NCI-H2081 treated with DMSO at 0.1 percent for 48 hours (cell line): ENCODE results near the gene STX1A.
"Not testable (repeated sequence)": the region's sequence is repeated elsewhere in the genome, so short reads cannot be mapped to it uniquely, and the experiment has no call there.

Experiments used
- DNase-seq: peaks from one replicate; lab custom pipeline; 2025; lab: John Stamatoyannopoulos, UW

Gene STX1A

DNA sequence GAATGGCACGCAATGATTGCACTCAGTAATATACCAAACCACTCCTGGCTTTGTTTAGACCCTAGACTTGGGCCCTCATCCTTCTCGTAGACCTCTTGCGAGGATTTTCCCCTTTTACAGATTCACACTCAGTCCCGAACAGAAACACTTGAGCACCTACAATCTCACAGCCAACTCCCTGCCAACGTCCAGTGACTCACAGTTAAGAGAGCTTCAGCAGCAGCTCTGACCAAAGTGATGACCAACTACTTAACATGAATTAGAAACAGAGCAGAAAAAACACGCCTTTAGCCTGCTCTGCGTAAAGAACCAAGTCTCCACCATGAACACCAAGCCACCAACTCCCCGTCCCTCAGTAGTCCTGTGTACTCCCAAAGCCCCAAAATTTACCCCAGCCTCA lies 38.4 kb downstream of the STX1A start:
- no peak for DNase-seq

DNA sequence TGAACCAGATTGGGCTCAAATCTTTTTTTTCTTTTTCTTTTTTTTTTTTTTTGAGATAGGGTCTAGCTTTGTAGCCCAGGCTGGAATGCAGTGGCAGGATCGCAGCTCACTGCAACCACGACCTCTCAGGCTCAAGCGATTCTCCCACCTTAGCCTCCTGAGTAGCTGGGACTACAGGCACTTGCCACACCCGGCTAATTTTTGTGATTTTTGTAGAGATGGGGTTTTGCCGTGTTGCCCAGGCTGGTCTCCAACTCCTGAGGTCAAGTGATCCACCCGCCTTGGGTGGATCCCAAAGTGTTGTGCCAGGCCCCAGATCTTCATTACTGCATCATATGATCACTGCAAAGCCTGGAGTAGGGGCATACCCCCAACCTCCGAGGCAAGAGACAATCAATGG lies 39.0 kb downstream of the STX1A start:
- DNase-seq = no peak

GRCh38 chr7:73679709-73680108 lies 39.8 kb downstream of the STX1A start:
- no peak for DNase-seq

GRCh38 chr7:73678862-73679261 lies 40.6 kb downstream of the STX1A start:
- DNase-seq = no peak

DNA sequence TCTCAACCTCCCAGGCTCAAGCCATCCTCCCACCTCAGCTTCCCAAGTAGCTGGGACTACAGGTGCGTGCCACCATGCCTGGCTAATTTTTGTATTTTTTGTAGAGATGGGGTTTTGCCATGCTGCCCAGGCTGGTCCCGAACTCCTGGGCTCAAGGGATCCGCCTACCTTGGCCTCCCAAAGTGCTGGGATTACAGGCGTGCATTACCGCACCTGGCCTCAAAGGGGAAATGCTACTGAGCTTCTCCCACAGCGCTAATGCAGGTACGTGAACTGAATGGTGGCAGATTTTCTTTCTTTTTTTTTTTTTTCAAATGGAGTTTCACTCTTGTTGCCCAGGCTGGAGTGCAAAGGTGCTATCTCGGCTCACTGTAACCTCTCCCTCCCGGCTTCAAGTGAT lies 43.4 kb downstream of the STX1A start:
- not testable (repeated sequence) for DNase-seq

- no peak for DNase-seq
These were observed 44.9 kb downstream of the STX1A start for GRCh38 chr7:73674468-73675124.

DNA sequence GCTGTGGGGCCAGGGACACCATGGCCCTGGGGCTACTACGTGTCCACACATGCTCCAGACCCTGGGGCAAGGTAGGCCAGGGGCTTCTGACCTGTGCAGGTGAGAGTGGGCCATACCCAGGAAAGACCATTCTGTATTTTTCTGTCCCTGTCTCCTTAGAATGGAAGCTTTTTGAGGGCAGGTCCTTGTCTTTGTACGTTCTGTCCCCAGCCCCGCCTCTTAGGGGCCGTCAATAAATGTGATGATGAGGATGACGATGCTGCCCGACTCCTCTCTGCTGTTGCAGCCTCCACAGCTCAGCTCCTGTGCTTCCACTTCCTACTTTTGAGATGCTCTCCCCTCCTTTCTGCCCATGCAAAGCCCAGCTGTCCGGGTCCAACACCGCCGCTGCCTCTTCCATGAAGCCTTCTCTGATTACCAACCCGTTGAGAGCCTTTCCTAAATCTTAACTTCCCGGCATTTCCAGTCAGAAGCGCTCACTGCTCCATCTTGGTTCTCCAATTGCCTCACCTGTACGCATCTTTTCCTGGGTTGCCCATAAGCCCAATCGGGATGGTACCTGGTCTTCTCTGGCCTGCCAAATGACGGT lies 47.5 kb downstream of the STX1A start:
- no peak for DNase-seq

DNA sequence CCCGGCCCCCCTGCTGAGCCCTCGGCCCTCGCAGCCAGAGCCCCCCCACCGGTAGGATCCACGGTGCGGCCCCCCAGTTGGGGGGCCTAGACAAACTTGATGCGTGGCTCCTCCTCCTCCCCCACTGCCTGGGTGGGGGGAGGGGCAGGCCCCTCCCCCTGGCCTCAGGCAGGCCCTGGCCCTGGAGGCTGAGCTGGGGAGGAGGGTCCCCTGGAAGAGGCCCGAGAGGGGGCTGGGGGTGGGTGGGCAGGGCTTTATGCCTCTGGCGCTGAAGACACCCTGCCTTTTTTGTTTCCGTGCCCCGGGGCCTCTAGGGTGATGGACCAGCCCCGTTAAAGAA lies 48.2 kb downstream of the STX1A start:
- no peak for DNase-seq

GRCh38 chr7:73669858-73670385 lies 49.5 kb downstream of the STX1A start:
- DNase-seq = no peak

DNA sequence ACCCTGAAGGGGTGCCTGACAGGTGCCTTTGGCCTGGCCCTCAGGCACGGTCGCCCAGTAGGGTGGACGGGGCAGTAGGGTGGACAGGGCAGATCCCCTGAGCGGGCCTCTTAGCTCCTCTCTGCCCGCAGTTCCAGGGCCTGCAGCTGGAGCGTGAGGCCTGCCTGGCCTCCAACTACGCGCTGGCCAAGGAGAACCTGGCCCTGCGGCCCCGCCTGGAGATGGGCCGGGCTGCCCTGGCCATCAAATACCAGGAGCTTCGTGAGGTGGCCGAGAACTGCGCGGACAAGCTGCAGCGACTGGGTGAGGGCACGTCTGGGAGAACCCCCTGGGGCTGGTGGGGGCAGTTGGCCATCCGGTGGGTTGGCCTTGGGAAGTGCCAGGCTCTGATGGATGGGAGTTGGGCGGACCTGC lies 50.2 kb downstream of the STX1A start:
- no peak for DNase-seq

DNA sequence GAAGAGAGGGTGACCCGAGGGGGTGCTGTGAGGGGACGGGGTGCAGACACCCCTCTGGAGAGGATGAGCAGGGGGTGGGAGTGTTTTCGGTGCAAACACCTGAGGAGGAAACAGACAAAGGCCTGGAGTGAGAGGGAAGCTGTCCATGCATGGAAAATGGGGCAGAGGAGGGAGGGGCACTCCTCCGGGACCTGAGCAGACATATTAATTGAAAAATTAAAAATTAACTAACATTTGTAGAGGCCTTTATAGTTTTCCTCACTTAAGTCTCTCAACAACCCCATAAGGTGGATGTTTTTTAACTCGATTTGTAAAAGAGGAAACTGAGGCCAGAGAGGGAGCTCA lies 50.6 kb downstream of the STX1A start:
- no peak for DNase-seq

GRCh38 chr7:73668103-73668885 lies 51.2 kb downstream of the STX1A start:
- DNase-seq = no peak

DNA sequence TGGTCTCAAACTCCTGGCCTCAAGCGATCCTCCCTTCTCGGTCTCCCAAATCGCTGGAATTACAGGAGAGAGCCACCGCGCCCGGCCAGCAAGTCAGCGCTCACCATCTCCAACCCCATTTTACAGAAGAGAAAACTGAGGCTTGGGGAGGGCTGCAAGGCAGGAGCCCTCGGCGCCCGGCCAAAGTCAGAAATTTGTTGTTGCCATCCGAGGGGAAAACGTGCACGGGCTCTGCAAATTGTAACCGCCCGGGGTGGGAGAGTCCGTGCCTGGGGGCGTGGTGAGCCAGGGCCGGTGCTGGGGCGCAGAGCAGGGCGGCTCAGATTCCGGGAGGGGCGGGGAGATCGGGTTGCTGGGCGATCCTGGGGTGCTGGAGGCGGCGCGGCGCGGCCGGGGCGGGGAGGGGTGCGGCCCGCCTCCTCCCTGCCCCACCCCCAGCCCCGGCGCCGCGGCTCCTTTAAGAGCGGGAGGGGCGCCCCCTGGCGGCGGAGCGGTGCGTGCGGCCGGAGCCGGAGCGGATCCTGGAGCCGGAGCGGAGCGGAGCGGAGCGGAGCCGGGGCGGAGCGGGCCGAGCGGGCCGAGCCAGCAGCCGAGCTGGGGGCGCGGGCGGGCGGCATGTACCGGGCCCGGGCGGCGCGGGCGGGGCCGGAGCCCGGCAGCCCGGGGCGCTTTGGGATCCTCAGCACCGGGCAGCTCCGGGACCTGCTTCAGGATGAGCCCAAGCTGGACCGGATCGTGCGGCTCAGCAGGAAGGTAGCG lies 51.9 kb downstream of the STX1A start, which contains the start of gene VPS37D:
Gene VPS37D, plus strand, starts transcription at position 488 of the 759 bp plus-strand sequence. Its CDS starts 128 bp downstream, at position 616.
- DNase-seq = no peak

- DNase-seq = no peak
These were observed 56.4 kb downstream of the STX1A start for GRCh38 chr7:73663033-73663432.

DNA sequence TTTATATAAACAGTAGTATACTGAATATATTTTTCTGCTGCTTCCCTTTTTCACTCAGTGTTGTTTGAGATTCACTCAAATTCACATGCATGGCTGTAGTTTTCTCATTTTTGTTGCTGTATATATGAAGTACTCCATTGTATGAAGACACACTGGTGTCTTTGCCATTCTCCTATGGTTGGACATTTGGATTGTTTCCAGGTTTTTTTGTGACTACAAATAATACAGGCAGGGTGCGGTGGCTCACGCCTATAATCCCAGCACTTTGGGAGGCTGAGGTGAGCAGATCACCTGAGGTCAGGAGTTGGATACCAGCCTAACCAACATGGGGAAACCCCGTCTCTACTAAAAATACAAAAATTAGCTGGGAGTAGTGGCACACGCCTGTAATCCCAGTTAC lies 58.9 kb downstream of the STX1A start:
- DNase-seq = not testable (repeated sequence)

DNA sequence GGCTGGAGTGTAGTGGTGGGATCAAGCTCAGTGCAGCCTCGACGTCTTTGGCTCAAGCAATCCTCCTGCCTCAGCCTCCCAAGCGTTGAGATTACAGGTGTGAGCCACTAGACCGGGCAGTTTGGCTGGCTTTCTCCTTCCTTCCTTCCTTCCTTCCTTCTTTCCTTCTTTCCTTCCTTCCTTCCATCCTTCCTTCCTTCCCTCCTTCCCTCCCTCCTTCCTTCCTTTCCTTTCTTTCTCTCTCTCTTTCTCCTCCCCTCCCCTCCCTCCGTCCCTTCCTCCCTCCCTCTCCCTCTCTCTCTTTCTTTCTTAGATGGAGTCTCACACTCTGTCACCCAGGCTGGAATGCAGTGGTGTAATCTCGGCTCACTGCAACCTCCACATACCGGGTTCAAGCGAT lies 59.5 kb downstream of the STX1A start:
- no peak for DNase-seq

DNA sequence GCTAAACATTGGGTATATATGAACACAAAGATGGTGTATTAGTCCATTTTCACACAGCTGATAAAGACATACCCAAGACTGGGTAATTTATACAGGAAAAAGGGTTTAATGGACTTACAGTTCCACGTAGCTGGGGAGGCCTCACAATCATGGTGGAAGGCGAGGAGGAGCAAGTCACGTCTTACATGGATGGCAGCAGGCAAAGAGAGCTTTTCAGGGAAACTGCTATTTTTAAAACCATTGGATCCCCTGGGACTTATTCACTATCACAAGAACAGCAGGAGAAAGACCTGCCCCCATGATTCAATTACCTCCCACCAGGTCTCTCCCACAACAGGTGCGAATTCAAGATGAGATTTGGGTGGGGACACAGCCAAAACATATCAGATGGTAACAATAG lies 64.2 kb downstream of the STX1A start:
- DNase-seq = not testable (repeated sequence)

DNA sequence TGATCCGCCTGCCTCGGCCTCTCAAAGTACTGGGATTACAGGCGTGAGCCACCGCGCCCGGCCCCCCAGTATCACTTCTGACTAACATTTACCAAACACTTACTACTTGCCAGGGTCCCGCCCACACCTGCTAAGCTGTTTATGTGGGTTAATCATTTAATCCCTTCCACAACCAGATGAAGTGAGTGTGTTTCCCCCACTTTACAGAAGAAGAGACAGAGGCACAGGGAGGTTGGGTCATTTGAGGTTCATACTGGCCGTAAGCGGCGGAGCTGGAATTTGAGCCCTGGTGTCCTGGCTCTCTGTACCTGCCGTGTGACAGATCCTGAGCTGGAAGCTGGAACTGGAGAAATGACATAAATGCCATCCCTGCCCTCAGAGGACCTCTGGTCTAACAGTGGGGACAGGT lies 66.9 kb downstream of the STX1A start:
- no peak for DNase-seq

- DNase-seq = no peak
These were observed 68.9 kb downstream of the STX1A start for GRCh38 chr7:73650524-73650923.

DNA sequence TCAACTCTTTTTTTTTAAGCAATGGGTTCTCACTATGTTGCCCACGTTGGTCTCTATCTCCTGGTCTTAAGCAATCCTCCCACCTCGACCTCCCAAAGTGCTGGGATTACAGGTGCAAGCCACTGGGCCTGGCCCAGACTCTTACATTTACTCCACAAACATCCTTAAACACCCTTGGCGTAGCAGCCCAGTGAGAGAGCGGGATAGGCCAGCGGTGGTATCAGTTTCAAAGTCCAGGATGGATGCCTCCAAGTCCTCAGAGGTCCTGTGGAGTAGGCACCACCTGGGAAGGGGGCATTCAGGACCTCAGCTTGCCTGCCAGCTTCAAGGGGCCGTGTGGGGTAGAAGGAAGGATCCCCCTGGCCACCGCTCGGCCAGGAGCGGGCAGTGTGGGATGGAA lies 69.9 kb downstream of the STX1A start:
- DNase-seq = no peak
